ENCODE results near the gene CUX1. TPM values are rescaled to one million over a fixed set of nuclear protein-coding genes. Genes with fewer than 3 reads are reported as not detected.

CUX1 gene
- total and polyA plus RNA-seq, 10 of the 15 experiments (the other 5 are each of a cell fraction or from before 2014, with no cell fraction given): 6.1 to 48.6 (median 25.9) TPM

GRCh38 chr7:102302025-102302424 is 484.6 kb downstream of the CUX1 start:
- FAIRE-seq (no peak), ATAC-seq (no peak), DNase-seq (ENCODE audit: low read depth, low spot score) (no peak)
- intact Hi-C loops (cut with micrococcal nuclease; ENCODE audit: unreplicated experiment) (no loop called here), in situ Hi-C loops (cut with MboI) (no loop called here)
- Histone ChIP-seq H3K4me2 (ENCODE audit: control insufficient read depth, insufficient read depth) (no peak overlapping the region), H3K79me2 (ENCODE audit: control insufficient read depth, insufficient read depth, low read length) (peaks cover 23% of the 10 kb centered on the region), H3K4me1 (ENCODE audit: control insufficient read depth, insufficient read depth, low read length) (peaks cover 50% of the 10 kb centered on the region), H3K27ac (ENCODE audit: control insufficient read depth, insufficient read depth) (no peak overlapping the region), H3K9ac (ENCODE audit: control insufficient read depth, insufficient read depth, low read length) (no peak overlapping the region), H4K20me1 (ENCODE audit: control insufficient read depth, insufficient read depth) (no peaks in the 10 kb centered on the region), H3K27me3 (replicated peaks in 1 of 2; ENCODE audit: control insufficient read depth in 2 of 2, insufficient read depth in 2 of 2, low read length in 1 of 2) (no peaks in the 10 kb centered on the region), H3K4me3 (no peak overlapping the region), H3K9me3 (replicated peaks; ENCODE audit: control insufficient read depth, insufficient read depth, low read length) (peaks cover 2% of the 10 kb centered on the region; the same call in 2 of the 3 replicates), H2AFZ (ENCODE audit: control insufficient read depth, low read depth, low read length) (no peak overlapping the region), H3K36me3 (ENCODE audit: control insufficient read depth in 2 of 2, insufficient read depth in 2 of 2, low read length in 1 of 2) (peaks cover 3 to 10% of the 10 kb centered on the region in 2 experiments; a peak in 3 of 4 replicates)
- no peak for TF ChIP-seq FOXK2 (IDR thresholded peaks at IDR 0.05)
- no peak for TF ChIP-seq SUPT20H (IDR thresholded peaks at IDR 0.05; ENCODE audit: borderline replicate concordance, control insufficient read depth, low read depth, low read length)
- TF ChIP-seq MTA3 (IDR thresholded peaks at IDR 0.05; ENCODE audit: borderline replicate concordance, low read length): no peak
- TF ChIP-seq POLR2A (IDR thresholded peaks at IDR 0.05; ENCODE audit: low read depth, low read length): no peak
- no peak for TF ChIP-seq SMAD5 (IDR thresholded peaks at IDR 0.05; ENCODE audit: low read depth)
- SMC1A ChIA-PET (ENCODE audit: uncharacterized antibody, unreplicated experiment): interaction anchor here (1.5 to 7.0 kb wide), 2 partner anchors 12 to 84 kb away, joined by 3 to 91 read pairs; partner anchors contain the start of gene SH2B2
- RAD21 ChIA-PET (ENCODE audit: unreplicated experiment): interaction anchor here (7.2 kb wide), 1 partner anchor 13 kb away, joined by 121 read pairs; the partner anchor contains the start of gene SH2B2
- BruUV-seq (replicated peaks): no TSS peak
- CTCF ChIA-PET: interaction anchor here (6.8 kb wide), 1 partner anchor 13 kb away, joined by 62 read pairs; the partner anchor contains the start of gene SH2B2
- 98% methylated on average over 6 of the region's 6 CpGs for WGBS (ENCODE audit: insufficient coverage, insufficient replicate concordance, low lambda C conversion rate, missing lambda C conversion rate)
- POLR2A ChIA-PET: interaction anchor here (0.6 to 1.6 kb wide), 3 partner anchors 9 to 281 kb away, joined by 3 to 7 read pairs (median 6); no protein-coding TSS in a partner anchor

GRCh38 chr7:102303669-102304422 is 486.4 kb downstream of the CUX1 start:
- FAIRE-seq (no peak), DNase-seq (ENCODE audit: low read depth, low spot score) (no peak), ATAC-seq (no peak)
- peaks cover 10 to 18% of the 10 kb centered on the region in 2 experiments for H3K36me3 ChIP-seq (ENCODE audit: control insufficient read depth in 2 of 2, insufficient read depth in 2 of 2, low read length in 1 of 2)
- 26% methylated on average over 13 of the region's 13 CpGs for WGBS (ENCODE audit: insufficient coverage, insufficient replicate concordance, low lambda C conversion rate, missing lambda C conversion rate)
- TF ChIP-seq IKZF1 (conservative IDR thresholded peaks at IDR 0.05) (0 out of 2 replicates have a peak, but pooled peaks have one; percentile 23), PKNOX1 (IDR thresholded peaks at IDR 0.05) (peak; percentile 59; the same call in 1 of the 2 replicates), TCF12 (IDR thresholded peaks at IDR 0.05; ENCODE audit: low read depth, low read length) (0 out of 2 replicates have a peak, but pooled peaks have one; percentile 19), PML (IDR thresholded peaks at IDR 0.05; ENCODE audit: low read length) (no peak), MEF2B (IDR thresholded peaks at IDR 0.05; ENCODE audit: partially characterized antibody, poor library complexity, severe bottlenecking) (peak; percentile 28)
- H3K4me3 ChIP-seq: no peak overlapping the region
- intact Hi-C loops (cut with micrococcal nuclease; ENCODE audit: unreplicated experiment): no loop called here
- in situ Hi-C loops (cut with MboI): no loop called here
- peaks cover 22% of the 10 kb centered on the region for H3K79me2 ChIP-seq (ENCODE audit: control insufficient read depth, insufficient read depth, low read length)
- no peak overlapping the region for H3K4me2 ChIP-seq (ENCODE audit: control insufficient read depth, insufficient read depth)
- H3K9me3 ChIP-seq (replicated peaks; ENCODE audit: control insufficient read depth, insufficient read depth, low read length): peaks cover 2% of the 10 kb centered on the region; the same call in 2 of the 3 replicates
- peak overlapping the region; percentile 97 for H3K27ac ChIP-seq (ENCODE audit: control insufficient read depth, insufficient read depth)
- ChIA-PET RAD21 (ENCODE audit: unreplicated experiment) (interaction anchor here (1.5 to 7.2 kb wide), 3 partner anchors 10 to 24 kb away, joined by 4 to 121 read pairs (median 7); partner anchors contain the start of gene SH2B2), POLR2A (interaction anchor here (0.6 to 1.3 kb wide), 4 partner anchors 11 to 226 kb away, joined by 3 to 6 read pairs (median 4); no protein-coding TSS in a partner anchor), CTCF (interaction anchor here (0.6 to 6.8 kb wide), 2 partner anchors 15 to 82 kb away, joined by 3 to 62 read pairs; partner anchors contain the start of gene SH2B2), SMC1A (ENCODE audit: uncharacterized antibody, unreplicated experiment) (interaction anchor here (1.6 to 7.0 kb wide), 2 partner anchors 14 to 86 kb away, joined by 4 to 91 read pairs; partner anchors contain the start of gene SH2B2)
- no peaks in the 10 kb centered on the region for H4K20me1 ChIP-seq (ENCODE audit: control insufficient read depth, insufficient read depth)
- H2AFZ ChIP-seq (ENCODE audit: control insufficient read depth, low read depth, low read length): no peak overlapping the region
- H3K4me1 ChIP-seq (ENCODE audit: control insufficient read depth, insufficient read depth, low read length): peaks cover 52% of the 10 kb centered on the region
- no peak overlapping the region for H3K9ac ChIP-seq (ENCODE audit: control insufficient read depth, insufficient read depth, low read length)
- no TSS peak for BruUV-seq (replicated peaks)
- no peaks in the 10 kb centered on the region for H3K27me3 ChIP-seq (replicated peaks in 1 of 2; ENCODE audit: control insufficient read depth in 2 of 2, insufficient read depth in 2 of 2, low read length in 1 of 2)
